Keratinocyte (primary cell): ENCODE data around the gene SUGCT. TPM values are rescaled to one million over a fixed set of nuclear protein-coding genes. Genes with fewer than 3 reads are reported as not detected.

ENCODE experiments used
- DNase-seq: peaks from one replicate; pipeline ENCODE4 v3.0.0-alpha.2; 2011; ENCODE audit warnings: low read depth, missing footprints, low spot score
- FAIRE-seq: peaks from 2 replicates; lab custom pipeline; 2011; peaks lifted over from hg19 to GRCh38; lab: Jason Lieb, UNC
- H2AFZ ChIP-seq: 2 replicates; pipeline ENCODE4 v1.6.0; 2012; ENCODE audit warnings: low read length, control low read depth, inconsistent platforms; ENCODE audit not compliant: control insufficient read depth
- H3K27ac ChIP-seq: 2 replicates; pipeline ENCODE4 v1.5.1; 2011; ENCODE audit warnings: low read length; ENCODE audit not compliant: control insufficient read depth, insufficient read depth
- H3K27me3 ChIP-seq: 3 replicates; pipeline ENCODE4 v1.6.0; 2011; ENCODE audit warnings: low read length; ENCODE audit not compliant: control insufficient read depth, insufficient read depth; ENCODE audit errors: extremely low read depth
- H3K36me3 ChIP-seq, 2 experiments: 2 replicates in 1 of 2; 3 replicates in 1 of 2; pipeline ENCODE4 v1.5.1; 2011; ENCODE audit warnings: low read length in 2 of 2, mild to moderate bottlenecking in 1 of 2; ENCODE audit not compliant: control insufficient read depth in 2 of 2, insufficient read depth in 2 of 2; ENCODE audit errors: extremely low read depth in 1 of 2
- H3K4me1 ChIP-seq: 3 replicates; pipeline ENCODE4 v1.5.1; 2011; ENCODE audit warnings: low read length; ENCODE audit not compliant: control insufficient read depth, insufficient read depth; ENCODE audit errors: extremely low read depth
- H3K4me2 ChIP-seq: 3 replicates; pipeline ENCODE4 v1.6.0; 2011; ENCODE audit warnings: low read depth, low read length; ENCODE audit not compliant: control insufficient read depth, insufficient read depth; ENCODE audit errors: extremely low read depth
- H3K4me3 ChIP-seq, 3 experiments: fragments of 200-600 bp in 1 of 3; sonication (generic) in 1 of 3; 2 replicates in 2 of 3; 3 replicates in 1 of 3; pipeline ENCODE4 v1.5.1; 2011 to 2016; ENCODE audit warnings: low read length in 3 of 3, mild to moderate bottlenecking in 3 of 3, control low read depth in 2 of 3, inconsistent platforms in 1 of 3, low read depth in 1 of 3, mixed read lengths in 1 of 3, mixed run types in 1 of 3, moderate library complexity in 1 of 3; ENCODE audit not compliant: control insufficient read depth in 2 of 3, insufficient read depth in 2 of 3; ENCODE audit errors: extremely low read depth in 1 of 3
- H3K79me2 ChIP-seq: 2 replicates; pipeline ENCODE4 v1.6.0; 2012; ENCODE audit warnings: low read length; ENCODE audit not compliant: control insufficient read depth, insufficient read depth
- H3K9ac ChIP-seq: 3 replicates; pipeline ENCODE4 v1.6.0; 2011; ENCODE audit warnings: low read length; ENCODE audit not compliant: control insufficient read depth, insufficient read depth; ENCODE audit errors: extremely low read depth
- H3K9me1 ChIP-seq: 3 replicates; pipeline ENCODE4 v1.6.0; 2011; ENCODE audit warnings: low read length; ENCODE audit not compliant: control insufficient read depth, insufficient read depth; ENCODE audit errors: extremely low read depth
- H3K9me3 ChIP-seq: 2 replicates; pipeline ENCODE4 v1.5.1; 2012; ENCODE audit warnings: low read depth, low read length; ENCODE audit not compliant: control insufficient read depth
- H4K20me1 ChIP-seq: 3 replicates; pipeline ENCODE4 v1.6.0; 2011; ENCODE audit warnings: low read length; ENCODE audit not compliant: control insufficient read depth, insufficient read depth; ENCODE audit errors: extremely low read depth
- EZH2 ChIP-seq: IDR thresholded peaks from one replicate; pipeline ENCODE4 v1.6.1; 2012; ENCODE audit warnings: inconsistent platforms, mild to moderate bottlenecking, low read length, moderate library complexity
- dilution Hi-C: fragments of 300-500 bp; cut with MboI; formaldehyde crosslinking; loops from one replicate; pipeline ENCODE4 v1.7.0; 2020; ENCODE audit warnings: low sequenced_read_pairs; ENCODE audit not compliant: extremely low pct_ligation_motif_present
- polyA plus RNA-seq, 5 experiments: library from polyadenylated mRNA; depleted of rRNA in 3 of 5; stranded (reverse) in 3 of 5; stranded (forward) in 1 of 5; unstranded in 1 of 5; fragments of >200 nt; gene quantifications; 1 replicate in 1 of 5; 2 replicates in 3 of 5; 3 replicates in 1 of 5; pipeline versions ENCODE4 v1.2.1 to v1.2.3, GENCODE V29; 2011 to 2012; ENCODE audit warnings: missing spikeins in 2 of 5, low read depth in 1 of 5, low replicate concordance in 1 of 5
- TF ChIP-seq, protein P1 (sequence below), 3 experiments: IDR thresholded peaks in 1 of 3; conservative IDR thresholded peaks in 1 of 3; optimal IDR thresholded peaks in 1 of 3; 2 replicates in 2 of 3; 3 replicates in 1 of 3; pipeline versions ENCODE3 to v1.5.1; 2011; ENCODE audit warnings: low read length in 3 of 3, mild to moderate bottlenecking in 3 of 3, moderate library complexity in 2 of 3, control low read depth in 1 of 3, inconsistent platforms in 1 of 3; ENCODE audit not compliant: insufficient read depth in 2 of 3; ENCODE audit errors: extremely low read depth in 1 of 3

The SUGCT gene
- polyA plus RNA-seq, 1 donor (not counting 4 experiments of a cell fraction or from before 2014, with no cell fraction given), result 134 TPM

DNA sequence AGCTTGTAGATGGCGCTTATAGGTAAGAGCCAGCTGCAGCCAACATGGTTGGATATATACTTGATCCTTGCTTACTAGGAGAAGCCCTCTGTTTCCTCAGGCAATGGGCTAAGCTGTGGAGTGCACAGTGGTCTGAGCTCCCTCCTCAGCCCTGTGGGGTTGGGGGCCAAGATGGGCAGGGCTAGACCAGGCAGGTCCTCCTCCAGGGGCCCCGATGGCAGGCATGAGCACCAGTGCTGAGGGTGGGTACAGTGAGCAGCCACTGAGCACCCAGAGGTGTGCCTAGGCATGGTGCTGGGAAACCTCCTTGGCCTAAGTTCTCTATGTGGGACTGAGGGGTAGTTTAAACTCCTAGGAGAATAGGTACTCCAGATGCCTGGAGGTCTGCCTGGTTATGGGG, 680.2 kb downstream of the SUGCT start:
- H2AFZ ChIP-seq, result peak overlapping the region; percentile 18
- H3K4me2 ChIP-seq, result peak overlapping the region; percentile 39
- H3K9me1 ChIP-seq, result no peaks in the 10 kb centered on the region
- no peak for DNase-seq
- no peak for FAIRE-seq
- no peaks in the 10 kb centered on the region for H4K20me1 ChIP-seq
- H3K4me1 ChIP-seq, result peaks cover 17% of the 10 kb centered on the region
- H3K79me2 ChIP-seq, result peaks cover 32% of the 10 kb centered on the region
- peak overlapping the region in 2 of 3 experiments; percentile 44 to 71 for H3K4me3 ChIP-seq
- no peaks in the 10 kb centered on the region for H3K27me3 ChIP-seq
- H3K27ac ChIP-seq, result peak overlapping the region; percentile 50
- dilution Hi-C loops, result no loop called here
- no peaks in the 10 kb centered on the region for H3K9me3 ChIP-seq
- H3K36me3 ChIP-seq, result no peaks in the 10 kb centered on the region
- TF ChIP-seq, protein P1, sequence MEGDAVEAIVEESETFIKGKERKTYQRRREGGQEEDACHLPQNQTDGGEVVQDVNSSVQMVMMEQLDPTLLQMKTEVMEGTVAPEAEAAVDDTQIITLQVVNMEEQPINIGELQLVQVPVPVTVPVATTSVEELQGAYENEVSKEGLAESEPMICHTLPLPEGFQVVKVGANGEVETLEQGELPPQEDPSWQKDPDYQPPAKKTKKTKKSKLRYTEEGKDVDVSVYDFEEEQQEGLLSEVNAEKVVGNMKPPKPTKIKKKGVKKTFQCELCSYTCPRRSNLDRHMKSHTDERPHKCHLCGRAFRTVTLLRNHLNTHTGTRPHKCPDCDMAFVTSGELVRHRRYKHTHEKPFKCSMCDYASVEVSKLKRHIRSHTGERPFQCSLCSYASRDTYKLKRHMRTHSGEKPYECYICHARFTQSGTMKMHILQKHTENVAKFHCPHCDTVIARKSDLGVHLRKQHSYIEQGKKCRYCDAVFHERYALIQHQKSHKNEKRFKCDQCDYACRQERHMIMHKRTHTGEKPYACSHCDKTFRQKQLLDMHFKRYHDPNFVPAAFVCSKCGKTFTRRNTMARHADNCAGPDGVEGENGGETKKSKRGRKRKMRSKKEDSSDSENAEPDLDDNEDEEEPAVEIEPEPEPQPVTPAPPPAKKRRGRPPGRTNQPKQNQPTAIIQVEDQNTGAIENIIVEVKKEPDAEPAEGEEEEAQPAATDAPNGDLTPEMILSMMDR (optimal IDR thresholded peaks at IDR 0.05 in 1 of 3, IDR thresholded peaks at IDR 0.05 in 1 of 3, conservative IDR thresholded peaks at IDR 0.05 in 1 of 3; ENCODE audit: extremely low read depth in 1 of 3, insufficient read depth in 2 of 3, low read length in 3 of 3), result no peak
- TF ChIP-seq EZH2, result no peak
- peak overlapping the region; percentile 64 for H3K9ac ChIP-seq

DNA sequence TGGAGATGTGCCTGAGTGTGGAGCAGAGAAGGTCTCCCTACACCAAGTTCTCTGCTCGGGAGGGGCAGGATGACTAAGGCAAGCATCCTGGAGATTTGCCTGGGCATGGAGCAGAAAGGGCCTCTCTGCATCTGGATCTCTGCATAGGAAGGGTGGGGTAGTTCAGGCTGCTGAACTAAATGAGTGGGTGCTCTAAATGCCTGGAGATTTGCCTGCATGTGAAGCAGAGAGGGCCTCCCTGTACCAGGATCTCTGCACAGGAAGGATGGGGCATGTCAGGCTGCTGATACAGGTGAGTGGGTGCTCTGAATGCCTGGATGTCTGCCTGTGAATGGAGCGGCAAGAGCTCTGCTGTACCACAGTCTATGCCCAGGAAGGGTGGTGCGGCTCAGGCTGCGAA, 680.7 kb downstream of the SUGCT start:
- Histone ChIP-seq H3K27me3 (no peaks in the 10 kb centered on the region), H3K4me3 (peak overlapping the region; percentile 33 to 71 (median 44)), H3K79me2 (peaks cover 32% of the 10 kb centered on the region), H3K27ac (peak overlapping the region; percentile 50), H3K36me3 (no peaks in the 10 kb centered on the region), H3K9me3 (no peaks in the 10 kb centered on the region), H3K4me1 (peaks cover 17% of the 10 kb centered on the region), H4K20me1 (no peaks in the 10 kb centered on the region), H3K9ac (peak overlapping the region; percentile 64), H3K9me1 (no peaks in the 10 kb centered on the region), H3K4me2 (peak overlapping the region; percentile 39), H2AFZ (peak overlapping the region; percentile 18)
- FAIRE-seq, result peak; percentile 99
- DNase-seq, result peak; percentile 33
- TF ChIP-seq EZH2, result no peak
- TF ChIP-seq, protein P1 (optimal IDR thresholded peaks at IDR 0.05 in 1 of 3, IDR thresholded peaks at IDR 0.05 in 1 of 3, conservative IDR thresholded peaks at IDR 0.05 in 1 of 3; ENCODE audit: extremely low read depth in 1 of 3, insufficient read depth in 2 of 3, low read length in 3 of 3), result no peak
- dilution Hi-C loops, result no loop called here
